GM12878 (cell line): ENCODE data around the gene OR52K1. TPM values are rescaled to one million over a fixed set of nuclear protein-coding genes. Genes with fewer than 3 reads are reported as not detected.

Source experiments
- ATAC-seq: fragments of 200-7000 bp; cut with Tn5 transposase; 3 replicates; pipeline ENCODE4 v1.9.1; 2020; ENCODE audit warnings: mild to moderate bottlenecking, moderate library complexity
- BruUV-seq: library from RNA; stranded (reverse); fragments of 400-500 nt; replicated peaks from 2 replicates; lab custom pipeline; 2021; lab: Mats Ljungman, UMichigan
- CTCF ChIA-PET: fragments of 300-600 bp; sonication (Branson Sonifier 250); formaldehyde crosslinking; extraction: SDS; loops from one replicate; lab custom pipeline; 2021; ENCODE audit warnings: inconsistent platforms; lab: Yijun Ruan, JAX
- POLR2A ChIA-PET: fragments of 350-600 bp; formaldehyde crosslinking; extraction: SDS; loops from one replicate; lab custom pipeline; 2021; ENCODE audit warnings: inconsistent platforms; lab: Charles Lee
- RAD21 ChIA-PET: fragments of 300-600 bp; sonication (Branson Sonifier 250); formaldehyde crosslinking; loops from one replicate; lab custom pipeline; 2023; ENCODE audit warnings: antibody characterized with exemption; ENCODE audit not compliant: unreplicated experiment; lab: Charles Lee
- SMC1A ChIA-PET: fragments of 300-600 bp; sonication (Branson Sonifier 250); formaldehyde crosslinking; loops from one replicate; lab custom pipeline; 2023; ENCODE audit not compliant: unreplicated experiment, uncharacterized antibody; lab: Charles Lee
- DNase-seq: peaks from one replicate; pipeline ENCODE4 v3.0.0-alpha.2; 2011; ENCODE audit warnings: low read depth, low spot score
- FAIRE-seq: peaks from 3 replicates; lab custom pipeline; 2011; peaks lifted over from hg19 to GRCh38; lab: Jason Lieb, UNC
- H2AFZ ChIP-seq: 2 replicates; pipeline ENCODE4 v1.6.0; 2011; ENCODE audit warnings: low read depth, low read length, control low read depth; ENCODE audit not compliant: control insufficient read depth
- H3K27ac ChIP-seq: 2 replicates; pipeline ENCODE4 v1.5.1; 2011; ENCODE audit warnings: control low read depth; ENCODE audit not compliant: control insufficient read depth, insufficient read depth
- H3K27me3 ChIP-seq, 2 experiments: replicated peaks in 1 of 2; 2 replicates each; pipeline versions ENCODE4 v1.6.0 to v1.6.1; 2011; ENCODE audit warnings: low read length in 1 of 2; ENCODE audit not compliant: control insufficient read depth in 2 of 2, insufficient read depth in 2 of 2
- H3K36me3 ChIP-seq, 2 experiments: 2 replicates each; pipeline ENCODE4 v1.5.1; 2011; ENCODE audit warnings: low read length in 1 of 2; ENCODE audit not compliant: control insufficient read depth in 2 of 2, insufficient read depth in 2 of 2
- H3K4me1 ChIP-seq: 2 replicates; pipeline ENCODE4 v1.6.1; 2011; ENCODE audit warnings: mild to moderate bottlenecking, low read length, moderate library complexity, mixed read lengths; ENCODE audit not compliant: control insufficient read depth, insufficient read depth
- H3K4me2 ChIP-seq: 2 replicates; pipeline ENCODE4 v1.6.0; 2011; ENCODE audit warnings: control low read depth; ENCODE audit not compliant: control insufficient read depth, insufficient read depth
- H3K4me3 ChIP-seq: fragments of 200-600 bp; sonication (generic); 2 replicates; pipeline ENCODE4 v1.5.1; 2016
- H3K79me2 ChIP-seq: 2 replicates; pipeline ENCODE4 v1.6.0; 2011; ENCODE audit warnings: low read length; ENCODE audit not compliant: control insufficient read depth, insufficient read depth
- H3K9ac ChIP-seq: 2 replicates; pipeline ENCODE4 v1.8.0; 2011; ENCODE audit warnings: low read length, control low read depth, mixed read lengths; ENCODE audit not compliant: control insufficient read depth, insufficient read depth
- H3K9me3 ChIP-seq: replicated peaks from 3 replicates; pipeline ENCODE4 v1.5.1; 2011; ENCODE audit warnings: mild to moderate bottlenecking, low read length; ENCODE audit not compliant: control insufficient read depth, insufficient read depth
- H4K20me1 ChIP-seq: 2 replicates; pipeline ENCODE4 v1.6.0; 2011; ENCODE audit not compliant: control insufficient read depth, insufficient read depth
- CBX5 ChIP-seq: sonication (generic); IDR thresholded peaks from 2 replicates; pipeline ENCODE4 v1.6.1; 2016; ENCODE audit warnings: low read depth, moderate library complexity, mild to moderate bottlenecking, inconsistent platforms
- CREB1 ChIP-seq: IDR thresholded peaks from 2 replicates; pipeline ENCODE4 v1.6.1; 2012; ENCODE audit warnings: low read depth, mild to moderate bottlenecking, inconsistent platforms
- CREM ChIP-seq: IDR thresholded peaks from 2 replicates; pipeline ENCODE4 v1.6.1; 2014; ENCODE audit warnings: antibody characterized with exemption, low read depth
- EP300 ChIP-seq, 2 experiments: fragments of 150-350 bp in 1 of 2; IDR thresholded peaks; 2 replicates each; pipeline ENCODE4 v1.6.1; 2011 to 2012; ENCODE audit warnings: low read depth in 2 of 2, low read length in 2 of 2, borderline replicate concordance in 1 of 2, improper control_type of control experiment in 1 of 2, inconsistent platforms in 1 of 2; ENCODE audit not compliant: control insufficient read depth in 1 of 2
- GATAD2B ChIP-seq: fragments of 450-650 bp; conservative IDR thresholded peaks from 2 replicates; pipeline ENCODE4 v1.6.1; 2017; ENCODE audit warnings: low read depth, mild to moderate bottlenecking, moderate library complexity
- IKZF2 ChIP-seq, 2 experiments: fragments of 450-650 bp; IDR thresholded peaks; 2 replicates each; pipeline ENCODE4 v1.6.1; 2017; ENCODE audit warnings: mild to moderate bottlenecking in 2 of 2, moderate library complexity in 2 of 2
- IRF5 ChIP-seq: fragments of 450-650 bp; IDR thresholded peaks from 2 replicates; pipeline ENCODE4 v1.6.1; 2017; ENCODE audit warnings: borderline replicate concordance
- LARP7 ChIP-seq: fragments of 450-650 bp; IDR thresholded peaks from 2 replicates; pipeline ENCODE4 v1.6.1; 2017; ENCODE audit warnings: mild to moderate bottlenecking
- MEF2B ChIP-seq: fragments of 450-650 bp; IDR thresholded peaks from 2 replicates; pipeline ENCODE4 v1.6.1; 2018; ENCODE audit warnings: mild to moderate bottlenecking, moderate library complexity; ENCODE audit not compliant: partially characterized antibody, poor library complexity, severe bottlenecking
- NRF1 ChIP-seq: conservative IDR thresholded peaks from 2 replicates; pipeline ENCODE4 v1.6.1; 2011; ENCODE audit warnings: mild to moderate bottlenecking, low read depth, low read length, improper control_type of control experiment
- POLR2AphosphoS5 ChIP-seq: IDR thresholded peaks from 2 replicates; pipeline ENCODE4 v1.6.1; 2011; ENCODE audit warnings: mild to moderate bottlenecking, low read length, inconsistent platforms
- RBBP5 ChIP-seq: fragments of 200-600 bp; sonication (generic); conservative IDR thresholded peaks from 2 replicates; pipeline ENCODE4 v1.6.1; 2016
- SKIL ChIP-seq: fragments of 450-650 bp; IDR thresholded peaks from 2 replicates; pipeline ENCODE4 v1.6.1; 2017; ENCODE audit warnings: mild to moderate bottlenecking, low read depth, inconsistent platforms; ENCODE audit not compliant: poor library complexity, severe bottlenecking
- SMARCA5 ChIP-seq: fragments of 450-650 bp; IDR thresholded peaks from 2 replicates; pipeline ENCODE4 v1.6.1; 2017; ENCODE audit warnings: mild to moderate bottlenecking
- TARDBP ChIP-seq: IDR thresholded peaks from 2 replicates; pipeline ENCODE4 v1.6.1; 2016; ENCODE audit warnings: borderline replicate concordance
- TCF7 ChIP-seq: IDR thresholded peaks from 2 replicates; pipeline ENCODE4 v1.6.1; 2014; ENCODE audit warnings: antibody characterized with exemption, borderline replicate concordance
- YY1 ChIP-seq: IDR thresholded peaks from 2 replicates; pipeline ENCODE4 v1.6.1; 2011; ENCODE audit warnings: low read depth, mild to moderate bottlenecking, low read length
- ZNF207 ChIP-seq: fragments of 450-650 bp; IDR thresholded peaks from 2 replicates; pipeline ENCODE4 v1.6.1; 2014; ENCODE audit warnings: antibody characterized with exemption, mild to moderate bottlenecking, borderline replicate concordance
- WGBS: methylation state at CpG from one replicate; pipeline ENCODE4 v1.1.6; 2016; ENCODE audit warnings: low lambda C conversion rate; ENCODE audit not compliant: insufficient replicate concordance, insufficient coverage; ENCODE audit errors: missing lambda C conversion rate; 5-methylcytosine and 5-hydroxymethylcytosine counted together
- in situ Hi-C: fragments of 300-500 bp; cut with MboI; formaldehyde crosslinking; loops from 9 replicates; pipeline ENCODE4 v1.14.3; 2018; ENCODE audit warnings: mixed read lengths
- intact Hi-C: fragments of 100-400 bp; cut with micrococcal nuclease; formaldehyde crosslinking; loops from one replicate; pipeline ENCODE4 v1.14.2; 2022; ENCODE audit not compliant: unreplicated experiment
- polyA plus RNA-seq, 11 experiments: library from polyadenylated mRNA; depleted of rRNA in 4 of 11; unstranded in 6 of 11; stranded (reverse) in 5 of 11; fragments of >200 nt; fragmentation: Nextera tagmentation in 4 of 11; fragmentation: Illumina TruSeq in 1 of 11; extraction: Ambion mirVana in 4 of 11; extraction: Trizol in 1 of 11; gene quantifications; 1 replicate in 1 of 11; 2 replicates in 10 of 11; pipeline versions ENCODE4 v1.2.1 to v1.2.3, GENCODE V29; 2011 to 2016; ENCODE audit warnings: inconsistent platforms in 2 of 11, missing spikeins in 2 of 11, low read depth in 1 of 11
- total RNA-seq, 4 experiments: library from RNA; depleted of rRNA in 3 of 4; stranded (reverse); fragments of >200 nt in 3 of 4; fragmentation: Illumina TruSeq in 1 of 4; extraction: Trizol in 1 of 4; gene quantifications; 2 replicates each; pipeline versions ENCODE4 v1.2.1 to v1.2.3, GENCODE V29; 2013 to 2021
- TF ChIP-seq, protein P1 (sequence below): IDR thresholded peaks from 2 replicates; pipeline ENCODE4 v1.6.1; 2011; ENCODE audit warnings: mild to moderate bottlenecking, low read depth, low read length, moderate library complexity; ENCODE audit not compliant: insufficient replicate concordance

OR52K1 gene
- total and polyA plus RNA-seq, 10 of the 15 experiments (the other 5 are each of a cell fraction or from before 2014, with no cell fraction given) = not detected

DNA sequence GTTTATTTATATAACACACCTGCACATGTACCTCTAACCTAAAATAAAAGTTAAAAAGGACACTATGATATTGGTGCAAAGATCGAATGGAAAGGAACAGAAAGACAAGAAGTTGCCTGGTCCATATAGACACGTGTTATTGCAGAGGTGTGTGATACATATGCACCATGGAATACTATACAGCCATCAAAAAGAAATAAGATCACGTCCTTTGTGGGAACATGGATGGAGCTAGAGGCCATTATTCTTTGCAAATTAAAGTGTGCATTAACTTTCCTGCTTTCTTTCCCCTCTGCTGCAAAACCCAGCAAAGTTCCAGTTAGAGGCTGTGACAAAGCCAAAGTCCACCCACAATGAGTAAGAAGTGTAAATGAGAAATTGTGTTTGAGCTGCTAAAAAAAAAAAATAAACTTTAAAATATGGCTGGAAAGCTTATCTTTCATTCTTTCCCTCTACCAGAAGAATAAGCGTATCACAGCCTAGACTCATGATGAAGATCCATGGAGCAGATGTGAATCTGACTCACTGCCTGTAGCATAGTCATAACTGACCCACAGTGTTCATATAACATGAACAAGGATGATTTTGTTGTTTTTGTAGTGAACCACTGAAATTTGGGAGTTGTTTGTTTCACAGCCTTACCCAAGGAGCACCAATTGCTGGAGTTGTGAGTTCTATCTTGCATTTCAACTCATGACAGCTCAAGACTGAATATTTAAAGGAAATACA, 9.6 kb downstream of the OR52K1 start (continued):
- TF ChIP-seq IKZF2 (IDR thresholded peaks at IDR 0.05) (no peak), SMARCA5 (no peak), YY1 (no peak), TCF7 (no peak), TARDBP (no peak), IRF5 (no peak)

GRCh38 chr11:4493480-4493818, 11.0 kb downstream of the OR52K1 start:
- no peaks in the 10 kb centered on the region; the same call in 1 of the 2 replicates for H3K4me1 ChIP-seq
- ATAC-seq = no peak
- FAIRE-seq = no peak
- no peak for DNase-seq
- H3K27me3 ChIP-seq = no peaks in the 10 kb centered on the region
- H3K9me3 ChIP-seq = no peaks in the 10 kb centered on the region; the same call in 1 of the 3 replicates
- intact Hi-C loops (loop anchor here (1.0 to 5.0 kb wide), 2 partner anchors 101 to 306 kb away; partner anchors contain the start of gene TRIM21), in situ Hi-C loops (loop anchor here (5.0 kb wide), 1 partner anchor 311 kb away; no protein-coding TSS in a partner anchor)
- no peak overlapping the region for H3K9ac ChIP-seq
- POLR2A ChIA-PET = no interaction called here
- no peaks in the 10 kb centered on the region for H3K36me3 ChIP-seq
- H3K27ac ChIP-seq = no peak overlapping the region
- SMC1A ChIA-PET = interaction anchor here (0.6 to 4.3 kb wide), 6 partner anchors 27 to 1169 kb away, joined by 3 to 30 read pairs (median 3); no protein-coding TSS in a partner anchor
- CTCF ChIA-PET = interaction anchor here (0.6 to 5.5 kb wide), 12 partner anchors 10 to 853 kb away, joined by 3 to 91 read pairs (median 4); no protein-coding TSS in a partner anchor
- H3K4me2 ChIP-seq = no peak overlapping the region
- no peak overlapping the region for H3K4me3 ChIP-seq
- no TSS peak for BruUV-seq
- H2AFZ ChIP-seq = no peak overlapping the region
- RAD21 ChIA-PET = interaction anchor here (0.6 to 5.2 kb wide), 5 partner anchors 9 to 312 kb away, joined by 3 to 46 read pairs (median 4); no protein-coding TSS in a partner anchor
- WGBS = 10% methylated on average over 5 of the region's 5 CpGs
- no peaks in the 10 kb centered on the region for H3K79me2 ChIP-seq
- no peaks in the 10 kb centered on the region for H4K20me1 ChIP-seq
- no peak for TF ChIP-seq CREM
- TF ChIP-seq, protein P1, sequence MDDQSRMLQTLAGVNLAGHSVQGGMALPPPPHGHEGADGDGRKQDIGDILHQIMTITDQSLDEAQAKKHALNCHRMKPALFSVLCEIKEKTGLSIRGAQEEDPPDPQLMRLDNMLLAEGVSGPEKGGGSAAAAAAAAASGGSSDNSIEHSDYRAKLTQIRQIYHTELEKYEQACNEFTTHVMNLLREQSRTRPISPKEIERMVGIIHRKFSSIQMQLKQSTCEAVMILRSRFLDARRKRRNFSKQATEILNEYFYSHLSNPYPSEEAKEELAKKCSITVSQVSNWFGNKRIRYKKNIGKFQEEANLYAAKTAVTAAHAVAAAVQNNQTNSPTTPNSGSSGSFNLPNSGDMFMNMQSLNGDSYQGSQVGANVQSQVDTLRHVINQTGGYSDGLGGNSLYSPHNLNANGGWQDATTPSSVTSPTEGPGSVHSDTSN = no peak
- no peak for TF ChIP-seq LARP7
- TF ChIP-seq POLR2AphosphoS5 = no peak
- no peak for TF ChIP-seq CREB1
- no peak for TF ChIP-seq MEF2B
- no peak for TF ChIP-seq CBX5
- no peak for TF ChIP-seq ZNF207
- TF ChIP-seq SKIL = no peak
- TF ChIP-seq GATAD2B = no peak
- TF ChIP-seq RBBP5 = no peak
- TF ChIP-seq NRF1 = no peak
- no peak for TF ChIP-seq EP300 (IDR thresholded peaks at IDR 0.05; ENCODE audit: borderline replicate concordance in 1 of 2, control insufficient read depth in 1 of 2, low read depth in 2 of 2, low read length in 2 of 2)
